Prostate gland (tissue), 2 donors: ENCODE results near the gene CATSPER1.

Experiments used
- POLR2A ChIP-seq: fragments of 450-650 bp; IDR thresholded peaks from one replicate; pipeline ENCODE4 v1.6.1; 2016; ENCODE audit warnings: antibody characterized with exemption, mild to moderate bottlenecking
- TF ChIP-seq, protein P1 (sequence below), 4 experiments: fragments of 200-600 bp in 2 of 4; fragments of 450-650 bp in 2 of 4; sonication (generic) in 2 of 4; IDR thresholded peaks; 1 replicate in 3 of 4; 2 replicates in 1 of 4; pipeline ENCODE4 v1.5.1; 2016 to 2019; ENCODE audit warnings: antibody characterized with exemption in 4 of 4, mild to moderate bottlenecking in 2 of 4, moderate library complexity in 2 of 4

DNA sequence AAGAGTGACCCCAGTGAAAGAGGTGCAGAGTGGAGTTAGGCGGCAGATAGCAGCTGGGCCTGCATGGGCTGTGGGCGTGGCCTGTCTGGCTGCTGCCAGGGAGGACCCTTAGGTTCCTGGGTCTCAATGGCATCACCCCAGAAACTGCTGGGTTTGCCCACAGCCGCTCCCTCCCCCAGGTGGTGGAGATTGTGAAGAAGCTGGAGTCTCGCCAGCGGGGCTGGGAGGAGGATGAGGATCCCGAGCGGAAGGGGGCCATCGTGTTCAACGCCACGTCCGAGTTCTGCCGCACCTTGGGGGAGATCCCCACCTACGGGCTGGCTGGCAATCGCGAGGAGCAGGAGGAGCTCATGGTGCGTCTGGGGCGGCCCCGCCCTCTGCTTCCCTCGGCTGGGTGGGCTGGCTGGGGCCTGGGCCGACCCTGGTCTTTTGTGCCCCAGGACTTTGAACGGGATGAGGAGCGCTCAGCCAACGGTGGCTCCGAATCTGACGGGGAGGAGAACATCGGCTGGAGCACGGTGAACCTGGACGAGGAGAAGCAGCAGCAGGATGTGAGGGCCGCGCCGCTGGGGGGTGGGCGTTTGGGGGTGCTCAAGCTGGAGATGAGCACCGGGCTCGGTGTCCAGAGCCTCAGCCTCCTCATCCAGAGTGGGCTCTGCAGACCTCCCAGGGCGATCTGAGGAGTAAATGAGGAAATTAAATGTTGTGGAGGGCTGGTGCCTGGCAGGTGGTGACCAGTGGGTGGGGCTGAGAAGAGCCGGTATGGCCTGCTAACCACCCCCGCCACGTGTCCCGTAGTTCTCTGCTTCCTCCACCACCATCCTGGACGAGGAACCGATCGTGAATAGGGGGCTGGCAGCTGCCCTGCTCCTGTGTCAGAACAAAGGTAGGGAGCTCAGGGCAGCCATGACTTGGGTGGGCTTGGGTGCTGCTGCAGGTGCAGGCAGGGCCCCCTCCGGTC is 49.8 kb downstream of the CATSPER1 start:
- no peak for TF ChIP-seq POLR2A
- TF ChIP-seq, protein P1, sequence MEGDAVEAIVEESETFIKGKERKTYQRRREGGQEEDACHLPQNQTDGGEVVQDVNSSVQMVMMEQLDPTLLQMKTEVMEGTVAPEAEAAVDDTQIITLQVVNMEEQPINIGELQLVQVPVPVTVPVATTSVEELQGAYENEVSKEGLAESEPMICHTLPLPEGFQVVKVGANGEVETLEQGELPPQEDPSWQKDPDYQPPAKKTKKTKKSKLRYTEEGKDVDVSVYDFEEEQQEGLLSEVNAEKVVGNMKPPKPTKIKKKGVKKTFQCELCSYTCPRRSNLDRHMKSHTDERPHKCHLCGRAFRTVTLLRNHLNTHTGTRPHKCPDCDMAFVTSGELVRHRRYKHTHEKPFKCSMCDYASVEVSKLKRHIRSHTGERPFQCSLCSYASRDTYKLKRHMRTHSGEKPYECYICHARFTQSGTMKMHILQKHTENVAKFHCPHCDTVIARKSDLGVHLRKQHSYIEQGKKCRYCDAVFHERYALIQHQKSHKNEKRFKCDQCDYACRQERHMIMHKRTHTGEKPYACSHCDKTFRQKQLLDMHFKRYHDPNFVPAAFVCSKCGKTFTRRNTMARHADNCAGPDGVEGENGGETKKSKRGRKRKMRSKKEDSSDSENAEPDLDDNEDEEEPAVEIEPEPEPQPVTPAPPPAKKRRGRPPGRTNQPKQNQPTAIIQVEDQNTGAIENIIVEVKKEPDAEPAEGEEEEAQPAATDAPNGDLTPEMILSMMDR (IDR thresholded peaks at IDR 0.05): no peak
